HUES48 (cell line): ENCODE results near the gene CATSPER1.

ENCODE experiments used
- H3K27ac ChIP-seq: one replicate; pipeline ENCODE4 v1.7.0; 2013; ENCODE audit warnings: low read depth, low read length, inconsistent platforms
- H3K27me3 ChIP-seq: 2 replicates; pipeline ENCODE4 v1.6.1; 2013; ENCODE audit warnings: mild to moderate bottlenecking, low read length; ENCODE audit not compliant: control insufficient read depth, insufficient read depth
- H3K36me3 ChIP-seq: 2 replicates; pipeline ENCODE4 v1.6.1; 2013; ENCODE audit warnings: low read length; ENCODE audit not compliant: control insufficient read depth, insufficient read depth
- H3K4me1 ChIP-seq: 2 replicates; pipeline ENCODE4 v1.6.1; 2013; ENCODE audit warnings: mild to moderate bottlenecking, low read length; ENCODE audit not compliant: control insufficient read depth, insufficient read depth
- H3K4me3 ChIP-seq: 2 replicates; pipeline ENCODE4 v1.5.1; 2013; ENCODE audit warnings: mild to moderate bottlenecking, low read depth, low read length
- H3K9ac ChIP-seq: 2 replicates; pipeline ENCODE4 v1.6.1; 2013; ENCODE audit warnings: mild to moderate bottlenecking, low read depth, low read length, moderate library complexity
- H3K9me3 ChIP-seq: 2 replicates; pipeline ENCODE4 v1.6.1; 2013; ENCODE audit warnings: low read length; ENCODE audit not compliant: control insufficient read depth, insufficient read depth

CATSPER1 gene

DNA sequence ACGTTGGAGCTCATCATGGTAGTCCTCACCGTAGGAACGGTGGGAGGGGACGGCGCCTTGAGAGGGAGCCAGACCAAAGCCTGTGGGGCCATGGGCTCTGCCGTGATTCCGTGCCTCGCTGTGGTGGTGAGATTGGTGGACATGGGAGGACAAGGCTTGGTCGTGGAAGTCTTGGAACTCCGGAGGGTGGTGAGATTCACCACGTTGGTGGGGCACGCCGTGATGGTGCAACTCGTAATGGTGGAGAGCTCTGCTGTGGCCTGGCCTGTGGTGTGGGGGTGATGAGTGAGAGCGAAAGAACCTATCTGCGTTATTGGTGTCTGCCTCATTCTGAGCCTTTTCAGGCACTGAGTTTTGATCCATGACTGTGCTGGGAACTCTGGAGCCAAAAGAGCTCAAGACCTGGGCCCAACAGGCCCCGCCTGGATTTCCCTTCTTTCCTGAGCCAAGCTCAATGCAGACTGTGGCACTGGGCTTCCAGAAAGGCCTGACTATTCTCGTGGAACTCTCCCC is at the start of gene CATSPER1:
TSS of gene CATSPER1 (minus strand) at position 463 of the 513 bp plus-strand sequence. CDS start at position 363, 100 bp downstream.
- no peak within 1 kb of the TSS for H3K9ac ChIP-seq
- H3K9me3 ChIP-seq: no peaks in the 10 kb centered on the region
- H3K4me1 ChIP-seq: no peaks in the 10 kb centered on the region
- H3K27ac ChIP-seq: no peak within 1 kb of the TSS
- peaks cover 17% of the 10 kb centered on the region; the same call in 1 of the 2 replicates for H3K27me3 ChIP-seq
- no peak within 1 kb of the TSS for H3K4me3 ChIP-seq
- no peaks in the 10 kb centered on the region for H3K36me3 ChIP-seq

DNA sequence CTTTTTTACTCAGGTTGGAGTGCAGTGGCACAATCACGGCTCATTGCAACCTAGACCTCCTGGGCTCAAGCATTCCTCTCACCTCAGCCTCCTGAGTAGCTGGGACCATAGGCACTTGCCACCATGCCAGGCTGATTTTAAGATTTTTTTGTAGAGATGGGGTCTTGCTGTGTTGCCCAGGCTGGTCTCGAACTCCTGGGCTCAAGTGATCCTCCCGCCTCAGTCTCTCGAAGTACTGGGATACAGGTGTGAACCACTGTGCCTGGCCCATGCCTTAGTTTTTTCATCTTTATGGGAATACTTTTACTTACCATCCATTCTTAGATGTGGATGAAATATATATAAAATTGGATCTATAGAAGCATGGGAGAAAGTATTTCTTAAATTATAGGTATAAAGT is 49.0 kb upstream of the CATSPER1 start:
- Histone ChIP-seq H3K4me1 (peaks cover 7% of the 10 kb centered on the region; the same call in 1 of the 2 replicates), H3K36me3 (peaks cover 16% of the 10 kb centered on the region; the same call in 1 of the 2 replicates), H3K9ac (no peak overlapping the region), H3K27ac (no peak overlapping the region), H3K9me3 (no peaks in the 10 kb centered on the region), H3K27me3 (no peaks in the 10 kb centered on the region), H3K4me3 (no peak overlapping the region)

DNA sequence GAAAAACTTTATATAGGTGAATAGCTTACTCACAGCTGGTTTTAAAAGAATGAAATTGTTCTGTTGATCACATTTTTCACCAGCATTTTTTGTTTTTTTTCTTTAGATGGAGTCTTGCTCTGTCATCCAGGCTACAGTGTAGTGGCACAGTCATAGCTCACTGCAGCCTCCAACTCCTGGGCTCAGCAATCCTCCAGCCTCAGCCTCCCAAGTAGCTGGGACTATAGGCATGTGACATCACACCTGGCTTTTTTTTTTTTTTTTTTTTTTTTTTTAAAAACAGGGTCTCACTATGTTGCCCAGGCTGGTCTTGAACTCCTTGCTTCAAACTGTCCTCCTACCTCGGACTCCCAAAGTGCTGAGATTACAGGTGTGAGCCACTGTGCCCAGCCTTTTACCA is 47.4 kb upstream of the CATSPER1 start:
- Histone ChIP-seq H3K4me1 (peaks cover 17% of the 10 kb centered on the region), H3K9ac (no peak overlapping the region), H3K4me3 (no peak overlapping the region), H3K27ac (no peak overlapping the region), H3K36me3 (peaks cover 22% of the 10 kb centered on the region), H3K27me3 (no peaks in the 10 kb centered on the region), H3K9me3 (no peaks in the 10 kb centered on the region)

DNA sequence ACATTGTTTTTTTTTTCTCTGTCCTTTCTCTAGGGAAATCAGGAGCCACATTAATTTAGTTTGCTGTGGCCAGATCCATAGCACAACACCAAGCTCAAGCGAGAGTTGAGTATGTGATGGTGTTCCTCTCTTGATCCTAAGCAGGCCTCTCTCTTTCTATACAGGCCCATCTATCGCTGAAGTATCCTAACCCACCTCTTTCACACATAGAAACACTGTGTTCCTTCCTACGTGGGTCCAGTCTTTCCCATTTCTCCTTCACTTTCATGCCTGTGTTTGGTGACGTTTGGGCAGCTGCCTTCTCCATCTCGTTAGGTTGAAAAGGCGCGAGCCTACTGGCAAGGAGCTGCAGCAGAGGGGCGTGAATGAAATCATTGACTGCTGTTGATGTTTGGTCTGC is 46.2 kb upstream of the CATSPER1 start:
- Histone ChIP-seq H3K4me1 (peaks cover 20% of the 10 kb centered on the region), H3K36me3 (peaks cover 32% of the 10 kb centered on the region), H3K9ac (no peak overlapping the region), H3K4me3 (no peak overlapping the region), H3K27me3 (no peaks in the 10 kb centered on the region), H3K27ac (no peak overlapping the region), H3K9me3 (no peaks in the 10 kb centered on the region)

DNA sequence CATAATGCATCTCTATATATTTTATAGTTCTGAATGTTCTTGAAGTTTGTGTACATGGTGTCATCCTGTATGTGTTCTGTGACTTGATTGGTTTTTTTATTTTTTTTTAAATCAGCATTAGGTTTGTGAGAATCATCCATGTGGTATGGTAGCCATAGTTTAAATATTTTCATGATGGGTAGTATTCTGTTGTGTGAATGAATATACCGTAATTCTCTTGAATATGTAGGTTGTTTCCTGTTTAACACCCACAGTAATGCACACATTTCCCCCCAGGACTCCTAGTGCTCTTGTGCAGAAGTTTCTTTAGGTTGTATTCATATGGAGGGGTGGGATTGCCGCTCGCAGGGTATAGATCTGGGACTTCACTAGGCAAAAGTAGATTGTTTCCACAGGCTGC is 45.8 kb upstream of the CATSPER1 start:
- Histone ChIP-seq H3K27me3 (no peaks in the 10 kb centered on the region), H3K36me3 (peaks cover 36% of the 10 kb centered on the region), H3K9ac (no peak overlapping the region), H3K9me3 (no peaks in the 10 kb centered on the region), H3K27ac (no peak overlapping the region), H3K4me1 (peaks cover 20% of the 10 kb centered on the region), H3K4me3 (no peak overlapping the region; the same call in 1 of the 2 replicates)

DNA sequence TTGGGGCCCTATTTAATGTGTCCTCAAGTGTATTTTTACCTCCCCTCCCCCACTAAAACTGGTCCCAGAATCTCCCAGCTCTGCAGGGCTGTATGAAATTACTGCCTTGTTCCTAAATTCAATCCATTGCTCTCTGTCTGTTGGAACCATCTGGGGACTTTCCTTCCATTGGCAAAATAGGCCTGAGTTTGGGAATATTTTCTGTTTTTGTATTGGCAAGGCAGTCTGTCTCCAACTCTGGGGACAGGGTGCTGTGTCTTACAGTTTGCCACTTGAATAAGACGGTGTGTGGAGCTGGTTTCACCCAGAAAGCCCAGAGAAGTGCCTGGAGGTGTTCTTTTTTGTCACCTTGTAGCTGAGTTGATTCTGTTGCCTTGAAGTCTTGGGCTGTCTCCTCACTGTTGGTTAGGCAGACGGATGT is 45.1 kb upstream of the CATSPER1 start:
- peaks cover 20% of the 10 kb centered on the region for H3K4me1 ChIP-seq
- peak overlapping the region; percentile 76 for H3K4me3 ChIP-seq
- H3K27me3 ChIP-seq: no peaks in the 10 kb centered on the region
- no peak overlapping the region for H3K9ac ChIP-seq
- H3K27ac ChIP-seq: peak overlapping the region; percentile 7
- no peaks in the 10 kb centered on the region for H3K9me3 ChIP-seq
- H3K36me3 ChIP-seq: peaks cover 43% of the 10 kb centered on the region

DNA sequence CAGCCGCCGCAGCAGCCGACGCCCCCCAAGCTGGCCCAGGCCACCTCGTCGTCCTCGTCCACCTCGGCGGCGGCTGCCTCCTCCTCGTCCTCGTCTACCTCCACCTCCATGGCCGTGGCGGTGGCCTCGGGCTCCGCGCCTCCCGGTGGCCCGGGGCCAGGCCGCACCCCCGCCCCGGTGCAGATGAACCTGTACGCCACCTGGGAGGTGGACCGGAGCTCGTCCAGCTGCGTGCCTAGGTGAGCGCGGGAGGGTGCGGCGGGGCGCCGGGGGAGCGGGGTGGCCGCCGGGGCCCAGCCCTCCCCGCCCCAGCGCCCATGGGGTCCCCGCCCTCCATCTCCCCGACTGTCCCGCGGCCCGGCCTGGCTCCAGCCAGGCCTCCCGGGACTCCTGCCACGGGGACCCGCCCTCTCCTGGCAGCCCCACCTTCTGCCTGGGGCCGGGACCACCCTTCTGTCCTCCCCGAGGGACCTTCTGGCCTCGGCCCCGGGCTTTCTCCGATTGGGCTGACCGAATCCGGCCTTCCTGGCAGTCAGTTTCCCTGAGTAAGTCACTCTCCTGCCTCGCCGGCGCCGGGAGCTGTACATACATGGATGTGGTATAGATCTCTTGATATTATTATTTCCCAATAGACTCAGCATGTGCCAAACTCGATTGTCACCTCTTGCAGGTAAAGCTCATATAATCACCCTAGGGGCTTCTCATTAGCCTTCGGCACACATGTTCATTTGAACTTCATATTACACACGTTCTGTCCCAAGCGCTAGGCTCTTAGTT is 44.5 kb upstream of the CATSPER1 start:
- Histone ChIP-seq H3K36me3 (peaks cover 49% of the 10 kb centered on the region), H3K9ac (no peak overlapping the region), H3K9me3 (no peaks in the 10 kb centered on the region), H3K4me3 (peak overlapping the region; percentile 76), H3K27me3 (no peaks in the 10 kb centered on the region), H3K4me1 (peaks cover 20% of the 10 kb centered on the region), H3K27ac (peak overlapping the region; percentile 88)

DNA sequence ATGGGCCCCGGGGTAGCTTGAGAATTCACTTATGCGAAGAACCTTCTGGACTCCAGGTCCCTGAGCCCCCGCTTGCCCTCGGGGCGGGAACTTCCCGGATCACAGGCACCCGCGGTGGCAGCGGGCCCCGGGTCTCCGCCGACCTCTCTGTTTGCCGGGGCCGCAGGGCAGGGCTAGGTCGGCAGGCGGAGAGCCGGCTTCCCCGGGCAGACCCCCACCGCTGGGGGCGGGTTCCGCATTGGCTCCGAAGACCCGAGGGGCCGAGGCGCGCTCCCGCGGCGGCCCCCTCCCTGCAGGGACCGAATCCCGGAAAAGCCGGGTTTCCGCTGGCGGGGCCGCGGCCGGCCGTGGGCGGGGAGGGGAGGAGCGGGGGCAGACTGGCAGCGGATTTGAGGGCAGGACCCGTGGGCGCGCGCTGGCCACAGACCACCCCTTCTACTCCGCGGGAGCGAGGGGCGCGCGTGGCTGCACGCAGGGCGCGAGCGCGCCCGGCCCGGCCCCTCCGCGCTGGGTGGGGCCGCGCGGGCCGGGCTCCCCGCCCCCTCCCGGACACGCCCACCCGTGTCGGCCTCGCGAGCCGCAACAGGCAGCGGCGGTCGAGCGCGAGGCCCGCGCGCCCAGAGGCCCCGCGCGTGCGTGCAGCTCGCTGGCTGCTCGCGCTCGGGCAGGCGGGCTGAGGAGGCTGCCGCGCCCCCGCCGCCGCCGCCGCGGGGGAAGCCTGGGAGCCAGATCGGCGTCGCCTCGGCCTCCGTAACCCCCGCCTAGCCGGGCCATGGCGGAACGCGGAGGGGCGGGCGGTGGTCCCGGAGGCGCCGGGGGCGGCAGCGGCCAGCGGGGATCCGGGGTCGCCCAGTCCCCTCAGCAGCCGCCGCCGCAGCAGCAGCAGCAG is 43.7 kb upstream of the CATSPER1 start, which contains the start of gene PACS1:
TSS of gene PACS1 (plus strand) at position 558 of the 889 bp plus-strand sequence. CDS start at position 773, 215 bp downstream.
- Histone ChIP-seq H3K27ac (peak within 1 kb of the TSS; percentile 88), H3K27me3 (no peaks in the 10 kb centered on the region), H3K9ac (peak within 1 kb of the TSS; percentile 47), H3K9me3 (no peaks in the 10 kb centered on the region), H3K4me3 (peak within 1 kb of the TSS; percentile 76), H3K36me3 (peaks cover 57% of the 10 kb centered on the region), H3K4me1 (peaks cover 20% of the 10 kb centered on the region)

DNA sequence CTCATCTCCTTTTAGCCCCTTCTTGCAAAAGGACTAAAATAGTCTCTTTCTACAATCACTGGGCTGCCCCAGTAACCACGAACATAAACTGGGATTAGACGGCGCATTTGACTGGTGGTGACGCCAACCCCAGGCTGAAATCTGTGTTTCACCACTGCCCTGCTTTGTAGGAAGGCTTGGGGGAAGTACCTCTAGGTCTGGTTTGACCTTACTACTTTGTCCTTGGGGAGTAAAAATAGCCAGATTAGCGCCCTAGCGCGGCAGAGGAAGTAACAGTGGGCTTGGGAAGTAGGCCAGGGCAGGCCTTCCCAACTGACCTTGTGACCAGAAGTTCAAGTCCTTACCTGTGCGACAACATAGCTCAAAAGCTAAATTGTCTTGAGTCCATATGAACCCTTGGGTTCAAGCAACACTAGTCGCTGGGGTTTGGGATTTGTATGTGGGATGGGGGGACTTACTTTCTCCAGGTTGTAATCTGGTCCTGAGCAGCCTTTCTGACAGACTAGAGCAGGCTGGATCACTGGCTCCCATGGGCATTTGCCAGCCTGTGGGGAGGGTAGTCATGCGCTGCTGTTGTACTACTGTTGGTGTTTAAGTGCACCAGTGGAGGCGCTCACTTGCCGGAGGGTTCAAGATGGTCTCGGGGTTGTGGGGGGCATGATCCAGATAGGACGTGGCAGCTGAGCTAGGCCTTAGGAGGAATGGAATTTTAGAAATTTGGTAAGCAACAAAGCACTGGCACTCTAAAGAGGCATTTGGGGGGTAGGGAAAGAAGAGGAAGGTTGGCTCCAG is 42.8 kb upstream of the CATSPER1 start:
- Histone ChIP-seq H3K27me3 (no peaks in the 10 kb centered on the region), H3K27ac (peak overlapping the region; percentile 88), H3K36me3 (peaks cover 60% of the 10 kb centered on the region), H3K9me3 (no peaks in the 10 kb centered on the region), H3K4me3 (peak overlapping the region; percentile 76), H3K4me1 (peaks cover 20% of the 10 kb centered on the region), H3K9ac (peak overlapping the region; percentile 47)

DNA sequence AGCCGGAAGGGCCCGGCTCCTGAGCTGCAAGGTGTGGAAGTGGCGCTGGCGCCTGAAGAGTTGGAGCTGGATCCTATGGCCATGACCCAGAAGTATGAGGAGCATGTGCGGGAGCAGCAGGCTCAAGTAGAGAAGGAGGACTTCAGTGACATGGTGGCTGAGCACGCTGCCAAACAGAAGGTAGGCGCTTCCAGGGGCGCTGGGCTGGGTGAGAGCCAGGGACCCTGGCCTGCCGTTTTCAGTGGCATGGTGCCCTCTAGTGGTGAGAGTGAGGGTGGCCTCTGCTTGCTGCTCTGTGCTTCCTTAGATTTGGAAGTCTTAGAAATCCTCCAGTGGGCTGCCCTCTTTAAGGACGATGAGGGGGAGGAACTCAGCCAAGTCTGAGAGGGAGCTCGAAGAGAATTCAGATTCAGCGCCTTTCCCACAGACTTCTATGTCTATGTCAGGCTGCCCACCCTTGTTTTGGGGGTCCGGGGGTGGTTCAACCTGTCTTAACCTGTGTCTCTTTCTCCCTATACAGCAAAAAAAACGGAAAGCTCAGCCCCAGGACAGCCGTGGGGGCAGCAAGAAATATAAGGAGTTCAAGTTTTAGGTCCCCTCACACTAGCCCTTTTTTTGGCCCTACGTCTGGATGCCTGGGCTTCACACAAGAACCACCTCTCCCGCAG is 42.0 kb upstream of the CATSPER1 start:
- Histone ChIP-seq H3K36me3 (peaks cover 66% of the 10 kb centered on the region), H3K27me3 (no peaks in the 10 kb centered on the region), H3K9ac (no peak overlapping the region), H3K27ac (peak overlapping the region; percentile 88), H3K4me1 (peaks cover 20% of the 10 kb centered on the region), H3K9me3 (no peaks in the 10 kb centered on the region), H3K4me3 (no peak overlapping the region)
